NCI-H146 treated with DMSO at 0.1 percent for 48 hours (cell line): ENCODE results near the gene CD6.

ENCODE experiments used
- DNase-seq: peaks from one replicate; lab custom pipeline; 2025; ENCODE audit not compliant: unreplicated experiment; lab: John Stamatoyannopoulos, UW

The CD6 gene

GRCh38 chr11:60971520-60971919 lies at the start of gene CD6:
Gene CD6 (plus strand): TSS chr11:60971680. CDS start chr11:60971866, 186 bp downstream.
- DNase-seq: no peak

GRCh38 chr11:60921777-60922335 lies 49.6 kb upstream of the CD6 start:
- DNase-seq: no peak

GRCh38 chr11:60922906-60923305 lies 48.6 kb upstream of the CD6 start:
- DNase-seq: no peak

- no peak for DNase-seq
Measured at GRCh38 chr11:60923326-60923725, 48.2 kb upstream of the CD6 start.

- DNase-seq: no peak
Measured at GRCh38 chr11:60923800-60924109, 47.7 kb upstream of the CD6 start.

GRCh38 chr11:60924110-60924905 lies 47.2 kb upstream of the CD6 start, which contains the start of gene TMEM132A:
Gene TMEM132A (plus strand): TSS chr11:60924460. CDS start chr11:60924634, 174 bp downstream.
- peak; percentile 48 for DNase-seq

GRCh38 chr11:60924906-60925853 lies 46.3 kb upstream of the CD6 start:
- DNase-seq: peak; percentile 64

- peak; percentile 25 for DNase-seq
Measured at GRCh38 chr11:60925868-60926267, 45.6 kb upstream of the CD6 start.

GRCh38 chr11:60926500-60926899 lies 45.0 kb upstream of the CD6 start:
- DNase-seq: no peak

- no peak for DNase-seq
Measured at GRCh38 chr11:60927061-60927592, 44.4 kb upstream of the CD6 start.

- DNase-seq: no peak
Measured at GRCh38 chr11:60927600-60927999, 43.9 kb upstream of the CD6 start.

GRCh38 chr11:60928563-60929001 lies 42.9 kb upstream of the CD6 start:
- DNase-seq: no peak

GRCh38 chr11:60929764-60930163 lies 41.7 kb upstream of the CD6 start:
- no peak for DNase-seq

- DNase-seq: no peak
Measured at GRCh38 chr11:60930394-60930793, 41.1 kb upstream of the CD6 start.

- no peak for DNase-seq
Measured at GRCh38 chr11:60931917-60932316, 39.6 kb upstream of the CD6 start.

- DNase-seq: no peak
Measured at GRCh38 chr11:60932605-60933356, 38.7 kb upstream of the CD6 start.

GRCh38 chr11:60933416-60934123 lies 37.9 kb upstream of the CD6 start:
- no peak for DNase-seq

GRCh38 chr11:60934124-60934789 lies 37.2 kb upstream of the CD6 start:
- no peak for DNase-seq

GRCh38 chr11:60934790-60935605 lies 36.5 kb upstream of the CD6 start:
- DNase-seq: no peak
